HL-60/S4 (cell line): ENCODE results near the gene NLRC3.

Experiments used
- in situ Hi-C: fragments of 300-500 bp; cut with MboI; formaldehyde crosslinking; loops from 2 replicates; pipeline ENCODE4 v1.14.3; 2022; ENCODE audit warnings: low sequenced_read_pairs

NLRC3 gene

DNA sequence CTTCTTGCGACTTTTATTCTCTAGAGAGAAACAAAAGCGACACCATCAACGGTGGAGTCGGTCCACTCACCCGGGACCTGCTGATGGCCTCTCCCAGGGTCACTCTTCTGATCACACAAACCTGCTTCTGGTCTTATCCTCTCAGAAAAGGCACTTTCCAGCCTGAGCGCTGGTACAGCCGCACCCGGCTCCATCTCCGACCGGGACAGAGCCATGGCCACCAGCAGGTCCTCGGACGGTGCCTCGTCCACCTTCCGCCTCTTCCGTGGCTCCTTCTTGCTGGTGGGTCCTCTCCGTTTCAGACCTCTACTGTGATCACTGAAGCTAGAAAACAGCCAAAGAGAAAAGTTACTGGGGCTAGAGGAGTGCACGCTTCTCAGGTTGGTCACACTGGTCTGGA, 20.5 kb upstream of the NLRC3 start:
- in situ Hi-C loops = no loop called here

DNA sequence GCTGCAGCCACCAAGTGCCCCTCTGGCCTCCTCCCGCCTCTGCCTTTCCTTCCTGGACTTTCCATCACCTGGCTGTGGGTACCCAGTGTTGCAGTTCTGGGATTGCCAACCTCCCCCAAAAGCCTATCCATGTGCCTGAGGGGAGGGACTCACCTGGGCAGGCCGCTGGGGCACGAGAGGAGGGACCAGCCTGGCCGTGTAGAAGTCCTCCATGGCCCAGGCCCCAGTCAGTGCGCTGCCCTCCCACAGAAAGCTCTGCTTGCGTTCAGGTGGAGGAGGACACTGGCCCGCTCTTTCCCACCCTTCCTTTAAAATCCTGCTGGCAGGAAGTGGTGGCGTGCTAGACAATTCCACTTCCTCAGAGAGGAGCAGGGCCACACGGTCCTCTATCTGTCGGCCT, 20.0 kb upstream of the NLRC3 start:
- in situ Hi-C loops = no loop called here

DNA sequence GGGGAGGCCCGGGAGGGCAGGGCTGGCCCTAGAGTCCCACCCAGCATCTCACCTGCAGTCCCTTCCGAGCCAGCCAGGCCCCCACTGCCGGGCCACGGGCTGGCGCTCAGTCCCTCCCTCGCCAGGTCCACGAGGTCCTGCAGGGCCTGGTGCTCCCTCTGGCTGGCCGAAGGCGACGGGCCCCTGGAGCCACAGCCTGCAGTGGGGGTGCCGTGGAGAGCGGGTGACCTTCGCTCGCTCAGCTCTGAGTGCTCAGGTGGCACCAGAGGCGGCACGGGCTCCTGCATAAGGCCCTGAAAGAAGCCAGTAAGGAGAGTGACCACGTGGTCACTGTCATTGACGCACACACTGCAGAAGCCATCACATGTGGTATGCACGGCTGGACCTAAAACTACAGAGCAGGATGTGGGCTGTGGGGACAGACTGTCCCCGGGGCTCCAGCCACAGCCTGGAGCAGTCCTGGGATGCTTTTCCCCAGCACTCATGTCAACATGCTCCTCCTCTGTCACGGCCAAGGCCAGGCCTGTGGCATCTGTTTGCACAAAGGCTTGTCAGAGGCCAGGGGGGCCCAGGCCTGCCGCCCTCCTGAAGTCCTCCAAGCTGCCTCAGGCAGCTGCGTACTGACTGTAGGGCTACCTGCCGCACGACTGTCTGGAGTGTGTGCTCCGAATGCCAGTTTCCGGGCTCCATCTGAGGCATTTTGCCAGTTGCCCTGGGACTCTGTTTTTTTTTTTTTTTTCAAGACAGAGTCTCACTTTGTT, 19.1 kb upstream of the NLRC3 start:
- in situ Hi-C loops = no loop called here

- in situ Hi-C loops = no loop called here
These were observed 18.4 kb upstream of the NLRC3 start for GRCh38 chr16:3595521-3596021.

- in situ Hi-C loops = no loop called here
These were observed 17.9 kb upstream of the NLRC3 start for GRCh38 chr16:3595110-3595486.

- in situ Hi-C loops = no loop called here
These were observed 17.3 kb upstream of the NLRC3 start for GRCh38 chr16:3594316-3595109.

DNA sequence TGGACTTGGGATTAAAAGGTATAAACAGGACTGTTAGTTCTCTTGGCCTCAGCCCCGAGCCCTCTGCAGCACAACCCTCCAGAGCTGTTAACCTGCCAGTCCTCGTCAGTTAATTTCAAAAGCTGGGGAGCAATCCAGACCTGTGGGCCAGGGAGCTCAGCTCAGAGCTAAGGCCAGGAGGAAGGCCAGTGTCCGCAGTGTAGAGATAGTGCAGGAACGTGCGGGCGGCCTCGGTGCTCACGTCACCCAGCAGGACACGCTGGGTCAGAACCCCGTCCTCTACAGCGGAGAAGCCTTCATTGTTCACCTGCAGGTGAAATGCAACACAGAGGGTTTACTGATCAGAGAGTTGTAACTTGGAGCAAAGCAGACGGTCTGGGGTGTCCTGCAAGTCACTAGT, 15.4 kb upstream of the NLRC3 start:
- in situ Hi-C loops = no loop called here

DNA sequence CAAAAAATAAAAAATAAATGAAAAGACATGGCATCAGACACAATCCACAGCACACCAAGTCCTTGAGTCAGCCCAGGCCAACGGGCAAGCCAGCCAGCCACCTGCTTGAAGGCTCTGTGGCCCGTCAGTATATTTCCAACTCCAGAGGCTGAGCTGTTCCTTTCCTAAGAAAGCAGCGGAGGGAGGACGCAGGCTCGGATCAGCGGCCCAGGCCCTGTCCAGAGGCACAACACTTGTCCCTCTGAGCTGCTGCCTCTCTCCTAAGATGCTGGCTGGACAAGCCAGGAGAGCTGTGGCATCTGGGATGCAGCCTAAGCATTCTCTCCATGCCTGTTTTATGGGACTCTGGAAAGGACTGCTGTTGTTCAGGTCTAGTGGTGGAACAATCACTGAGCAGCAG, 14.8 kb upstream of the NLRC3 start:
- in situ Hi-C loops = no loop called here

DNA sequence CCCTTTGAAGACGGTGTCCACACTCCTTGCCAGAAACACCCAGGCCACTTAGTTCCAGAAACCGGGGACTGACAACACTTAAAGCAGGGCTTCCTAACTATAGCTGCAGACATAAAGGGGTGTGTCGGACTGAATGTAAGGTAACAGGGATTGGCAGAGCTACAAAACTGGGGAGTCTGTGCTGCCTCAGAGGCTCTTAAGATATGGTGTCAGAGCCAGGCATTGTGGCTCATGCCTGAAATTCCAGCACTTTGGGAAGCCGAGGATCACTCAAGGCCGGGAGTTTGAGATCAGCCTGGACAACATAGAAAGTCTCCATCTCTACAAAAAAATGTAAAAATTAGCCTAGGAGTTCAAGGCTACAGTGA, 14.2 kb upstream of the NLRC3 start:
- in situ Hi-C loops = no loop called here

DNA sequence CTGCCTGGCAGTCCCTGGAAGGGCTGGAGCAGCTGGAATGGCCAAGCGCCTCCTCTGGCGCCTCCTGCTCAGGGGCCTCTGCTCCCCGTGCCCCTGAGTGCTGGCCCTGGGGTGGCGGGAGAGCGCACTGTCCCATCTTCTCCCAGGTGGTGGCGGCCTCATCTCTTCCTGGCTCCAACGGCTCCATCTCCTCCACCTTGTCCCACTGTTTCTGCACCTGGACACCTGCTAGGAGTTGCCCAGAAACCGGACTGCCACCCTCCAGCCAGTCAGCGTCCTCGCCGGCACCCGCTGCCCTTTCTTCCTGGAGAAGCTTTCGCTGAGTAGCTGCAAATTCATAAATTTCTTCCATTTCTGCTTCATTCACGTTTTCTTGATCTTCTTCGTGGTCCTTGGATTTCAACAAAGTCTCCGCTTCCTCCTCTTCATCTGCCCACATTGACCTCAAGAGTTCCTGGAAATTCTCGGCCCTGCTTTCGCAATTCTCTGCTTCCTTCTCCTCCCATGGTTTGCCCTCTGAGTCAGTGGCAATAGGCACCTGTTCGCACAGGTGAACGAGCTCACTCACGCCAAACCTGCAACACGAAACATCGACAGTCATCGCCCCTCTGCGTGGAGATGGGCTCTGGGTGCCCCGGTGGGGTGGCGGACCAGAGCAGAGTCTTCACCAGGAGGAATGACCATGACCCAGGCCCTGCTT, 13.7 kb upstream of the NLRC3 start:
- in situ Hi-C loops = no loop called here

DNA sequence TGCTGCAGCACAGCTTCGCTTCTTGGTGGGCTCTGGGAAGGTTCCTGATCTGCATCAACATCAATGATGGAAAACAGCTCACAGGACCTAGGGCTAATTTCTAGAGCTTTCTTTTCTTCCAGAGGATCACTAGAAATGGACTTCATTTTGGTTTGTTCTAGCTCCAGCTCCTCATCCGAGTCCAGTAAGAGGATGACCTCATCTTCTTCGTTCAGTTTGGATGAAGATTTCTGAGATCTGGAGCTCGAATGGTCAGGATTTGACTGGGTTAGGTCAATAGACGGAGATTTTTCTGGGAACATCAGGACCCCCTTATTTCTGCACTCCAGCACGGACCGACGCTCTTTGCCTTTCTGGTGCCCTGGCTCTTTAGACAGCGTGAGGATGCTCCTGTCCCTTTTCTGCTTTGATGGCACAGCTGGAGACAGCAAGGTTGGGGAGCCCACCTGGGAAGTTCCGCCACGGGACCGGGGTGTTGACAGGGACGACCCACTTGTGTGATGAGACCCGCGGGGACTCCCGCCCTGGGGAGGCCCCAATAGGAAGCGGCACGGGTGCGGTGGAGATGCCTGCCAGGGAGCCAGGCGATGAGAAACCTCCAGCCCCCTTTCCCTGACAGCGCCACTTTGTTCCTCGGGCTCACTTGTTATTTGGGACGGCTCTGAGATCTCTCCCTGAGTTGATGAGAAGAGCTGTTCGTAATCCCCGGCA, 12.9 kb upstream of the NLRC3 start:
- in situ Hi-C loops = no loop called here

GRCh38 chr16:3589441-3589921, 12.3 kb upstream of the NLRC3 start:
- in situ Hi-C loops = no loop called here

DNA sequence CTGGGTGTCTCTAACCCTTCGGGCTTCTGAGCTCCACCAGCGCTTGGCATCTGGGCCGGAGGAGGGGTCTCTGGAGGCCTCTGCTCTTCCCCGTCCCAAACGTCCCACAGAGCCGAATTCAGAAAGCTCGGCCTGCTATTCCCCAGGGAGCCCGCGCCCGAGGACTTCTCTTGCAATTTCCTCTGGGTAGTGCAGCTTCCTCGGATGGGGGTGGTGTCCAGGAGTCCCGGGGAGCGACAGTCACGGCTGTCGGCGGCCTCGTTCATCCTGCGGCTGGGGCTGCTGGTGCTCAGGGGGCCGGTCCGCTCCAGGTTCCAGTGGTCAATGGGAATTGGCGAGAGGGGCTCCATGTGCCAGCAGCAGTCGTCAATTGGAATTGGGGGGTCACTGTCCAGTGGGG, 11.8 kb upstream of the NLRC3 start:
- in situ Hi-C loops = no loop called here

- in situ Hi-C loops = no loop called here
These were observed 10.4 kb upstream of the NLRC3 start for GRCh38 chr16:3587547-3588110.

GRCh38 chr16:3584412-3584811, 7.2 kb upstream of the NLRC3 start:
- in situ Hi-C loops = no loop called here

DNA sequence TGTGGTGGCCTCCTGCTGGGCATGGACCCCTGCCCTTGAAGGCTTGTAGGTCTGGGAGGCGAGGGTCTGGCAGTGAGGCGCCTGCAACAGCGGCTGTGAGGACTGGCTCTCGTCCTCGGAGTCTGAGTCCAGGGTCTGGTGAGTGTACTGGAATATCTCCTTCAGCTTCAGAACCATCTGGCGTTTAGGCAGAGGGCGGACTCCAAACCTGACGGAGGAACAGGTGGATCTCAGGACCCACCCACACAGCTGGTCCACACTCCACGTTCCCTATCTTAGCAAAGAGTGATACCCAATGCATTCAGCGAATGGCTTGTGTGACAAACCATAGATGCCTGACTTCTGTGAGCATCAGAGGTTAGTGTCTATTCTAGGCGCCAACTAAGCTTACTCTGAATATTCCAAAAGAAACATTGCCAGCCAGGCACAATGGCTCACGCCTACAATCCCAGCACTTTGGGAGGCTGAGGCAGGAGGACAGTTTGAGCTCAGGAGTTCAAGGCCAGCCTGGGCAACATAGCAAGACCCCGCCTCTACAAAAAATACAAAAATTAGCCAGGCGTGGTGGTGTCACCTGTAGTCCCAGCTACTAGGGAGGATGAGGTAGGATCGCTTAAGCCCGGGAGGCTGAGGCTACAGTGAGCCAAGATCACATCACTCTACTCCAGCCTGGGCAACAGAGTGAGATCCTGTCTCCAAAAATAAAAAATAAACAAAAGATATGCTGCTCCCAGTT, 6.3 kb upstream of the NLRC3 start:
- in situ Hi-C loops = no loop called here

GRCh38 chr16:3582276-3583165, 5.3 kb upstream of the NLRC3 start:
- in situ Hi-C loops = no loop called here

GRCh38 chr16:3581392-3581791, 4.2 kb upstream of the NLRC3 start:
- in situ Hi-C loops = no loop called here

GRCh38 chr16:3580686-3581085, 3.5 kb upstream of the NLRC3 start:
- in situ Hi-C loops = no loop called here
